HG03280 (cell line): ENCODE results near the gene MT3.
A peak's percentile ranks its signal among the peaks of the same experiment; 100 is the strongest.

Experiments used
- ATAC-seq: cut with Tn5 transposase; IDR thresholded peaks from one replicate; pipeline ENCODE4 v1.9.1; 2021; ENCODE audit warnings: mild to moderate bottlenecking, moderate library complexity; ENCODE audit not compliant: unreplicated experiment

MT3 gene

GRCh38 chr16:56628486-56629350, 39.4 kb downstream of the MT3 start:
- no peak for ATAC-seq

GRCh38 chr16:56629531-56629930, 40.2 kb downstream of the MT3 start:
- no peak for ATAC-seq

GRCh38 chr16:56630134-56630533, 40.8 kb downstream of the MT3 start:
- ATAC-seq = peak; percentile 53

- no peak for ATAC-seq
Observed at GRCh38 chr16:56631197-56631596, 41.9 kb downstream of the MT3 start.

GRCh38 chr16:56631832-56632155, 42.5 kb downstream of the MT3 start:
- no peak for ATAC-seq

- no peak for ATAC-seq
Observed at GRCh38 chr16:56632156-56632847, 43.0 kb downstream of the MT3 start, which contains the start of gene MT1M. Gene MT1M (plus strand): TSS chr16:56632659. CDS start chr16:56632732, 73 bp downstream.

GRCh38 chr16:56632848-56633365, 43.6 kb downstream of the MT3 start:
- no peak for ATAC-seq

GRCh38 chr16:56633535-56633934, 44.2 kb downstream of the MT3 start:
- no peak for ATAC-seq

- no peak for ATAC-seq
Observed at GRCh38 chr16:56634715-56635440, 45.5 kb downstream of the MT3 start.

GRCh38 chr16:56635441-56635967, 46.2 kb downstream of the MT3 start:
- no peak for ATAC-seq

GRCh38 chr16:56636616-56637413, 47.5 kb downstream of the MT3 start:
- no peak for ATAC-seq

GRCh38 chr16:56637814-56638750, 48.8 kb downstream of the MT3 start, which contains the start of gene MT1A:
Gene MT1A (plus strand): TSS chr16:56638666. CDS start chr16:56638739, 73 bp downstream.
- ATAC-seq = no peak

- no peak for ATAC-seq
Observed at GRCh38 chr16:56639045-56639444, 49.7 kb downstream of the MT3 start.

- no peak for ATAC-seq
Observed at GRCh38 chr16:56640076-56640475, 50.7 kb downstream of the MT3 start.
